Thyroid gland (tissue), 4 donors: ENCODE measurements around the gene KCNA5.

ENCODE experiments used
- CTCF ChIP-seq, 6 experiments: fragments of 200-600 bp in 3 of 6; fragments of 450-650 bp in 3 of 6; sonication (generic) in 3 of 6; IDR thresholded peaks; one replicate each; pipeline ENCODE4 v1.5.1; 2016 to 2019; ENCODE audit warnings: antibody characterized with exemption in 6 of 6, mild to moderate bottlenecking in 2 of 6, inconsistent platforms in 1 of 6, moderate library complexity in 1 of 6
- POLR2A ChIP-seq, 2 donors: fragments of 450-650 bp; IDR thresholded peaks; one replicate each; pipeline ENCODE4 v1.6.1; 2017; ENCODE audit warnings: antibody characterized with exemption in 2 of 2, mild to moderate bottlenecking in 2 of 2, moderate library complexity in 1 of 2

GRCh38 chr12:5081016-5081415 is 37.3 kb downstream of the KCNA5 start:
- no peak for TF ChIP-seq CTCF (IDR thresholded peaks at IDR 0.05)
- no peak for TF ChIP-seq POLR2A (IDR thresholded peaks at IDR 0.05)
